Measurements from ENCODE around the gene TFAP2E.
A peak's percentile ranks its signal among the peaks of the same experiment; 100 is the strongest.

The TFAP2E gene

GRCh38 chr1:35611655-35612054 is 38.5 kb downstream of the TFAP2E start:
- no peaks in the 10 kb centered on the region for H3K27me3 ChIP-seq (ENCODE audit: control insufficient read depth, insufficient read depth, low read length)
- no peaks in the 10 kb centered on the region for H3K4me1 ChIP-seq (ENCODE audit: control insufficient read depth, insufficient read depth, low read length)
- H3K36me3 ChIP-seq (ENCODE audit: control insufficient read depth, insufficient read depth, low read length), result peaks cover 16% of the 10 kb centered on the region
- H3K9ac ChIP-seq (ENCODE audit: low read depth, low read length), result no peak overlapping the region
- H3K9me3 ChIP-seq (ENCODE audit: control insufficient read depth, insufficient read depth, low read length), result no peaks in the 10 kb centered on the region
- H3K4me3 ChIP-seq (ENCODE audit: low read depth, low read length), result no peak overlapping the region

GRCh38 chr1:35615440-35615839 is 42.3 kb downstream of the TFAP2E start:
- no peak overlapping the region for H3K4me3 ChIP-seq (ENCODE audit: low read depth, low read length)
- no peaks in the 10 kb centered on the region for H3K9me3 ChIP-seq (ENCODE audit: control insufficient read depth, insufficient read depth, low read length)
- peaks cover 8% of the 10 kb centered on the region for H3K36me3 ChIP-seq (ENCODE audit: control insufficient read depth, insufficient read depth, low read length)
- no peak overlapping the region for H3K9ac ChIP-seq (ENCODE audit: low read depth, low read length)
- no peaks in the 10 kb centered on the region for H3K27me3 ChIP-seq (ENCODE audit: control insufficient read depth, insufficient read depth, low read length)
- no peaks in the 10 kb centered on the region for H3K4me1 ChIP-seq (ENCODE audit: control insufficient read depth, insufficient read depth, low read length)

- Histone ChIP-seq H3K4me1 (ENCODE audit: control insufficient read depth, insufficient read depth, low read length) (peaks cover 16% of the 10 kb centered on the region), H3K36me3 (ENCODE audit: control insufficient read depth, insufficient read depth, low read length) (peaks cover 4% of the 10 kb centered on the region)
These were observed 46.4 kb downstream of the TFAP2E start for GRCh38 chr1:35619237-35620121.

DNA sequence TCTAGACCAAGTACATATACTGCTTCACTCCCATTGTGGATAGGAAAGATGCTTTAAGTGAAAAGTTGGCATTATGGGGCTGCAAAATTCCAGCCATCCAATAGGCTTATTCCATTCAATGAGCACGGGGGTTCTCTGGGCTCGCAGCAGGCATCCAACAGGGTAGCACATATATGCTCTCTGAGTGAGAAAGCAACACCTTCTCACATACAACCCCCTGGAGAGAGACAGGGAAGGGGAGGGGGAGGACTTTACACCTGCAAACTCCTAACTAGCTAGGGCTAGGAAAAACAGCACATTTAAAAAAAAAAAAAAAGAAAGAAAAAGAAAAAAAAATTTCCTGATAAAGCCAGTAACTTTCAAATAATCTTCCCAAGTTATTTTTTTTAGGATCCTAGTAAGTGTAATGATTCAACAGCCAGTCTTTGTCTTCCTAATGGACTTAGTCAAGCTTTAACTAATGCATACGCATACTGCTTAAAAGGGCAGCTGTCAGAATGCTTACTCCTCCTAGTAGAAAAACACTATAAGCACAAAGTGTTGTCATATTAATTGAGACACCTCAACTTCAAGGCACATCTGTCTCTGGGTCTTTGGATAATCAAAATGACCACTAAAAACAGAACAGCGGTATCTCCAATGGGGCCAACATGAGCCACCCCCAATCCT is 49.5 kb downstream of the TFAP2E start:
- Histone ChIP-seq H3K4me3 (ENCODE audit: low read depth, low read length) (peak overlapping the region; percentile 14), H3K27me3 (ENCODE audit: control insufficient read depth, insufficient read depth, low read length) (no peaks in the 10 kb centered on the region), H3K4me1 (ENCODE audit: control insufficient read depth, insufficient read depth, low read length) (peaks cover 16% of the 10 kb centered on the region), H3K36me3 (ENCODE audit: control insufficient read depth, insufficient read depth, low read length) (no peaks in the 10 kb centered on the region), H3K9me3 (ENCODE audit: control insufficient read depth, insufficient read depth, low read length) (no peaks in the 10 kb centered on the region), H3K9ac (ENCODE audit: low read depth, low read length) (no peak overlapping the region)

More at GRCh38 chr1:35619237-35620121, 46.4 kb downstream of the TFAP2E start:
- Histone ChIP-seq H3K27me3 (ENCODE audit: control insufficient read depth, insufficient read depth, low read length) (no peaks in the 10 kb centered on the region), H3K4me3 (ENCODE audit: low read depth, low read length) (no peak overlapping the region), H3K9me3 (ENCODE audit: control insufficient read depth, insufficient read depth, low read length) (no peaks in the 10 kb centered on the region), H3K9ac (ENCODE audit: low read depth, low read length) (no peak overlapping the region)

DNA sequence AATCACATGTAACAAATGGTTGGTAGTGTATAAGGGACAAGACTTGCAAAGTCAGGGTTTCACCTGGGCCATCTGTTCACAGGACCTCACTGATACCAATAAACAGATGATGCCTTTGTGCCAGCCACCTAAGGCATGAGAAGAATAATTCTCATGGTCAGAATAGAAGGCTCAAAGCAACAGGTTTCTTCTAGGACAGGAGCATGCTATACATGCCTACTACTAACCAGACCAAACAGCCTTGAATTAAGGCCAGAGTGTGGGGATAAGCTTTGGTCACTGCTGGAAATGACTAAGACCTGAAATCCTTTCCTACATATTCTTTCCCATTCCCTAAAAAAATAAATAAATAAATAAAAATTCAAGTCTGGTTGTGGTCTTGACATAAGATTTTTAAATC is 50.7 kb downstream of the TFAP2E start:
- no peaks in the 10 kb centered on the region for H3K36me3 ChIP-seq (ENCODE audit: control insufficient read depth, insufficient read depth, low read length)
- no peaks in the 10 kb centered on the region for H3K27me3 ChIP-seq (ENCODE audit: control insufficient read depth, insufficient read depth, low read length)
- no peak overlapping the region for H3K4me3 ChIP-seq (ENCODE audit: low read depth, low read length)
- H3K9ac ChIP-seq (ENCODE audit: low read depth, low read length), result no peak overlapping the region
- H3K4me1 ChIP-seq (ENCODE audit: control insufficient read depth, insufficient read depth, low read length), result peaks cover 16% of the 10 kb centered on the region
- no peaks in the 10 kb centered on the region for H3K9me3 ChIP-seq (ENCODE audit: control insufficient read depth, insufficient read depth, low read length)

- Histone ChIP-seq H3K27me3 (ENCODE audit: control insufficient read depth, insufficient read depth, low read length) (no peaks in the 10 kb centered on the region), H3K4me3 (ENCODE audit: low read depth, low read length) (no peak overlapping the region), H3K9ac (ENCODE audit: low read depth, low read length) (no peak overlapping the region), H3K36me3 (ENCODE audit: control insufficient read depth, insufficient read depth, low read length) (peaks cover 11% of the 10 kb centered on the region), H3K4me1 (ENCODE audit: control insufficient read depth, insufficient read depth, low read length) (no peaks in the 10 kb centered on the region), H3K9me3 (ENCODE audit: control insufficient read depth, insufficient read depth, low read length) (no peaks in the 10 kb centered on the region)
These were observed 55.9 kb downstream of the TFAP2E start for GRCh38 chr1:35629051-35629450.

DNA sequence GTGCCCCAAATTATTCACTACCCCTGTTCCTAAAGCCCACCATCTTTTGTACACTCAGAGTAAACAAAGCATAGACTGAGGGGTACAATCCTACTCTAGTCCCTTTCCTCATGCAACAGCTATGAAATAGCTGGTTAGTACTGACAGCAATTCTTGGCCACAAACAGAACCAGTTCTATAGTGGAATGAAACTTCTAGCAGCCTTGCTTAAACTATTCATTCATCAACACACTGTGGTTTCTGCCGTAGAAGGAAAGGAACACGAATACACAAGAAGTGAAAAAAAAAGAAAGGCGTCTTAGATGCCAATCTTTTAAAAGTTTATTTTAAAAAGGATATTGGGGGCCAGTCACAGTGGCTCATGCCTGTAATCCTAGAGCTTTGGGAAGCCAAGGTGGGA is 58.3 kb downstream of the TFAP2E start:
- Histone ChIP-seq H3K9me3 (ENCODE audit: control insufficient read depth, insufficient read depth, low read length) (no peaks in the 10 kb centered on the region), H3K27me3 (ENCODE audit: control insufficient read depth, insufficient read depth, low read length) (no peaks in the 10 kb centered on the region), H3K9ac (ENCODE audit: low read depth, low read length) (no peak overlapping the region), H3K4me3 (ENCODE audit: low read depth, low read length) (no peak overlapping the region), H3K36me3 (ENCODE audit: control insufficient read depth, insufficient read depth, low read length) (peaks cover 11% of the 10 kb centered on the region), H3K4me1 (ENCODE audit: control insufficient read depth, insufficient read depth, low read length) (no peaks in the 10 kb centered on the region)

DNA sequence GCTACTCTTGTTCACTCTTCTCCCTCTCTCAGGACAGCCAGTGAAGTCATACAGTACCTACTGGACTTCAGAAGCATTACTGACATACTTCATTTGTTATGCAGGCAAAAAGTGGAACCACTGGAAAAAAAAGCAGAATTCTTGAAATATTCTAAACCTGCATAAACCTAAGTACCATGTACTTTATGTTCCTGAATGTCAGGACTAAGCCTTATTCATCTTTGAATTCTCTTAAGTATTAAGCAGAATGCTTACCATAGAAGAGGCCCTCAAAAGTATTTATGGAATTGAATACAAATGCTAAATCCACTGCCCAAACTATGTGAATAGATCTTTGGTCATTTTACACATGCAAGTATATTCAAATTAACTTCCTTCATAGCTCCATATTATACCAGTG is 60.4 kb downstream of the TFAP2E start:
- Histone ChIP-seq H3K4me3 (ENCODE audit: low read depth, low read length) (no peak overlapping the region), H3K27me3 (ENCODE audit: control insufficient read depth, insufficient read depth, low read length) (no peaks in the 10 kb centered on the region), H3K9ac (ENCODE audit: low read depth, low read length) (no peak overlapping the region), H3K4me1 (ENCODE audit: control insufficient read depth, insufficient read depth, low read length) (peaks cover 7% of the 10 kb centered on the region), H3K9me3 (ENCODE audit: control insufficient read depth, insufficient read depth, low read length) (no peaks in the 10 kb centered on the region), H3K36me3 (ENCODE audit: control insufficient read depth, insufficient read depth, low read length) (peaks cover 11% of the 10 kb centered on the region)

DNA sequence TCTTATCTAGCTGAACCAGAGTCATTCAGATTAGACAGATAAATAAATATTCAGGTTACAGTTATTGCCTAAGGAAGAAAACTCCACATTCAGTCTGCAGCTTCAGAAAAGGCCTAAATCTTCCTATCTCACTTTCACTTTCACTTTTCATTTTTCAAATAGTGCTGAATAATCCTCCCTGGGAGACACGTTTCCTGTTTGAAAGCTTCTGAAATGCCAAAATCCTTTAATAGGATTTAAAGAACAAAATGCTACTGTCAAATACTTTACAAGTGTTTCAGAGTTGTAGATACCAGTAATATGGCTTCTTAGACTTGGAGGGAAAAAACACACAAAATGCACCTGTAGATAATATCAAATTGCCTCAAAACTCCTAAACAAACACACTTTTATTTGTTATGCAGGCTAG is 64.3 kb downstream of the TFAP2E start:
- Histone ChIP-seq H3K27me3 (ENCODE audit: control insufficient read depth, insufficient read depth, low read length) (no peaks in the 10 kb centered on the region), H3K9me3 (ENCODE audit: control insufficient read depth, insufficient read depth, low read length) (no peaks in the 10 kb centered on the region), H3K9ac (ENCODE audit: low read depth, low read length) (peak overlapping the region; percentile 65), H3K36me3 (ENCODE audit: control insufficient read depth, insufficient read depth, low read length) (no peaks in the 10 kb centered on the region), H3K4me3 (ENCODE audit: low read depth, low read length) (peak overlapping the region; percentile 11), H3K4me1 (ENCODE audit: control insufficient read depth, insufficient read depth, low read length) (peaks cover 13% of the 10 kb centered on the region)

GRCh38 chr1:35640380-35641232 is 67.5 kb downstream of the TFAP2E start:
- Histone ChIP-seq H3K4me1 (ENCODE audit: control insufficient read depth, insufficient read depth, low read length) (peaks cover 13% of the 10 kb centered on the region), H3K36me3 (ENCODE audit: control insufficient read depth, insufficient read depth, low read length) (no peaks in the 10 kb centered on the region), H3K4me3 (ENCODE audit: low read depth, low read length) (peak overlapping the region; percentile 96), H3K27me3 (ENCODE audit: control insufficient read depth, insufficient read depth, low read length) (no peaks in the 10 kb centered on the region), H3K9me3 (ENCODE audit: control insufficient read depth, insufficient read depth, low read length) (no peaks in the 10 kb centered on the region), H3K9ac (ENCODE audit: low read depth, low read length) (peak overlapping the region; percentile 90)

DNA sequence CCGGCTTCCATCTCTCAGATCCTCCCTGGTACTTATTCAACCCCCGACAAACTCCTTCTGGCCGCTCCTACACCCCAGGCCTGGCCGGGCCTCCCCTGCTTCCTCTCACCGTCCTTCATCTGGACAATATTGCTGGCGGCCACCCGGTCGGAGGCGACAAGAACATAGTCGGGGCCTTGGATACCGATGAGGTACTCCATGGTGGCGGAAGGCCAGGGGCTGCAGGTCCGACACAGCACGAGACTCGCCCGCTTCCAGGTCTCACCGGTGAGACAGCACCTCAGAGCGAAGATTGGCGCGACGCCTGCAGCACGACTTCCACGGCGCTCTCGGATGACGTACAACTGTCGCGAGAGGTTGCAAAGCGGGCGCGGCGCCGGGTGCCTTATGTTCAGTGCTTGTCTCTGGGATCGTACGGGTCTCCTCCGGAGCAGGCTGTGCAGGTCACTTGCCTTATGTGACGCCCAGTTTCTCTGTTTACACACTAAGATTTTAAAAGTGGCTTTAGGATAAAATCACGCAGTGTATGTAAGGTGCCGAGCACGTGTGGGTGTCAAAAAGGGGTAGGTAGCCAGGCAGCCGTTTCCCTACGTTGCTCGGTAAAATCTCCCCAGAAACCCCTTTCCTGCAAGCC is 68.2 kb downstream of the TFAP2E start, which contains the start of gene PSMB2:
PSMB2 (minus strand) TSS at position 294 of the 634 bp plus-strand sequence; CDS start at position 200, 94 bp downstream.
- H3K9me3 ChIP-seq (ENCODE audit: control insufficient read depth, insufficient read depth, low read length), result no peaks in the 10 kb centered on the region
- no peaks in the 10 kb centered on the region for H3K27me3 ChIP-seq (ENCODE audit: control insufficient read depth, insufficient read depth, low read length)
- H3K4me1 ChIP-seq (ENCODE audit: control insufficient read depth, insufficient read depth, low read length), result peaks cover 13% of the 10 kb centered on the region
- peak within 1 kb of the TSS; percentile 90 for H3K9ac ChIP-seq (ENCODE audit: low read depth, low read length)
- H3K4me3 ChIP-seq (ENCODE audit: low read depth, low read length), result peak within 1 kb of the TSS; percentile 96
- no peaks in the 10 kb centered on the region for H3K36me3 ChIP-seq (ENCODE audit: control insufficient read depth, insufficient read depth, low read length)

Data from iPS-15b (cell line).